HepG2 (cell line): ENCODE data around the gene ZNF547. TPM values are rescaled to one million over a fixed set of nuclear protein-coding genes. Genes with fewer than 3 reads are reported as not detected.

Experiments
- ATF4 ChIP-seq, 2 experiments: fragments of 450-650 bp in 1 of 2; sonication (generic) in 1 of 2; formaldehyde crosslinking; IDR thresholded peaks; 2 replicates each; pipeline versions ENCODE4 v1.5.0 to v1.8.0; 2020 to 2022; ENCODE audit warnings: mild to moderate bottlenecking in 1 of 2, missing genetic modification reagents in 1 of 2
- FOXK2 ChIP-seq: fragments of 450-650 bp; IDR thresholded peaks from 2 replicates; pipeline ENCODE4 v1.6.1; 2016
- HDAC1 ChIP-seq: sonication (generic); formaldehyde crosslinking; IDR thresholded peaks from 2 replicates; pipeline ENCODE4 v1.5.1; 2020; ENCODE audit warnings: mild to moderate bottlenecking, missing genetic modification reagents
- HNRNPLL ChIP-seq: fragments of 200-400 bp; formaldehyde crosslinking; IDR thresholded peaks from 2 replicates; pipeline ENCODE4 v1.6.1; 2017; ENCODE audit warnings: mild to moderate bottlenecking, low read depth, low read length; ENCODE audit not compliant: poor library complexity, severe bottlenecking
- KDM2A ChIP-seq: sonication (generic); formaldehyde crosslinking; IDR thresholded peaks from 2 replicates; pipeline ENCODE4 v1.4.0; 2020; ENCODE audit warnings: low read depth, missing genetic modification reagents, borderline replicate concordance
- ONECUT2 ChIP-seq: sonication (generic); formaldehyde crosslinking; IDR thresholded peaks from 2 replicates; pipeline ENCODE4 v1.4.0; 2020; ENCODE audit warnings: missing genetic modification reagents
- PHF21A ChIP-seq: sonication (generic); formaldehyde crosslinking; IDR thresholded peaks from 2 replicates; pipeline ENCODE4 v1.5.0; 2020; ENCODE audit warnings: mild to moderate bottlenecking, missing genetic modification reagents
- RFXANK ChIP-seq: IDR thresholded peaks from 2 replicates; pipeline ENCODE4 v1.6.1; 2016
- SAP130 ChIP-seq: IDR thresholded peaks from 2 replicates; pipeline ENCODE4 v1.6.1; 2016; ENCODE audit warnings: low read depth
- SUZ12 ChIP-seq: fragments of 150-350 bp; IDR thresholded peaks from 2 replicates; pipeline ENCODE4 v1.6.1; 2014; ENCODE audit warnings: low read depth, low read length
- USF2 ChIP-seq, 2 experiments: sonication (generic) in 1 of 2; formaldehyde crosslinking in 1 of 2; IDR thresholded peaks; 2 replicates each; pipeline versions ENCODE4 v1.5.1 to v1.6.1; 2011 to 2020; ENCODE audit warnings: borderline replicate concordance in 1 of 2, low read depth in 1 of 2, low read length in 1 of 2, mild to moderate bottlenecking in 1 of 2, missing genetic modification reagents in 1 of 2, moderate library complexity in 1 of 2
- ZNF142 ChIP-seq: sonication (generic); formaldehyde crosslinking; IDR thresholded peaks from 2 replicates; pipeline ENCODE4 v1.4.0; 2020; ENCODE audit warnings: missing genetic modification reagents
- ZNF160 ChIP-seq: sonication (generic); formaldehyde crosslinking; IDR thresholded peaks from 2 replicates; pipeline ENCODE4 v1.8.0; 2022; ENCODE audit warnings: mild to moderate bottlenecking, inconsistent platforms, missing genetic modification reagents
- ZNF18 ChIP-seq: sonication (generic); formaldehyde crosslinking; IDR thresholded peaks from 2 replicates; pipeline ENCODE4 v1.8.0; 2022; ENCODE audit warnings: mild to moderate bottlenecking, missing genetic modification reagents; ENCODE audit not compliant: insufficient replicate concordance
- ZNF414 ChIP-seq: sonication (generic); formaldehyde crosslinking; IDR thresholded peaks from 2 replicates; pipeline ENCODE4 v1.5.0; 2020; ENCODE audit warnings: missing genetic modification reagents
- ZNF430 ChIP-seq: sonication (generic); formaldehyde crosslinking; IDR thresholded peaks from 2 replicates; pipeline ENCODE4 v1.9.0; 2021; ENCODE audit warnings: mild to moderate bottlenecking, missing genetic modification reagents
- ZSCAN21 ChIP-seq: sonication (generic); formaldehyde crosslinking; IDR thresholded peaks from 2 replicates; pipeline ENCODE4 v1.8.0; 2022; ENCODE audit warnings: mild to moderate bottlenecking, missing genetic modification reagents, moderate library complexity, borderline replicate concordance
- polyA plus RNA-seq, 8 experiments: library from polyadenylated mRNA; depleted of rRNA in 3 of 8; stranded (reverse) in 7 of 8; unstranded in 1 of 8; fragments of >200 nt; fragmentation: Illumina TruSeq in 4 of 8; extraction: Trizol in 4 of 8; gene quantifications; 2 replicates each; pipeline versions ENCODE4 v1.2.1 to v1.2.3, GENCODE V29; 2011 to 2016; ENCODE audit warnings: low read depth in 4 of 8, missing spikeins in 1 of 8, mixed read lengths in 1 of 8; ENCODE audit not compliant: insufficient read depth in 1 of 8
- total RNA-seq, 5 experiments: library from RNA; depleted of rRNA; stranded (reverse); fragments of >200 nt; fragmentation: Illumina TruSeq; extraction: Trizol; gene quantifications; 2 replicates each; pipeline ENCODE4 v1.2.3, GENCODE V29; 2016; ENCODE audit warnings: low read depth in 1 of 5

The ZNF547 gene
- total and polyA plus RNA-seq, 2 of the 13 experiments (the other 11 are each of a cell fraction or from before 2014, with no cell fraction given): 2.0 to 2.6 TPM

GRCh38 chr19:57350877-57351805 is 12.2 kb upstream of the ZNF547 start, which contains the start of gene ZNF304 (continued):
- no peak for TF ChIP-seq ATF4 (CRISPR knock-in tag; IDR thresholded peaks at IDR 0.05)
- TF ChIP-seq HNRNPLL: no peak
- TF ChIP-seq SUZ12: peak; percentile 50
- no peak for TF ChIP-seq ZNF430 (CRISPR knock-in tag)
- no peak for TF ChIP-seq FOXK2
- no peak for TF ChIP-seq ZNF160 (CRISPR knock-in tag)
- peak; percentile 86; the same call in 1 of the 2 replicates for TF ChIP-seq HDAC1
- TF ChIP-seq ZNF142 (CRISPR knock-in tag): no peak
- TF ChIP-seq ZNF18 (CRISPR knock-in tag): no peak
- TF ChIP-seq SAP130 (CRISPR knock-in tag): peak; percentile 96
- no peak for TF ChIP-seq USF2 (IDR thresholded peaks at IDR 0.05; ENCODE audit: low read depth, low read length)
- TF ChIP-seq USF2 (CRISPR knock-in tag; IDR thresholded peaks at IDR 0.05; ENCODE audit: borderline replicate concordance): no peak
- no peak for TF ChIP-seq ZNF414
- TF ChIP-seq ONECUT2: no peak
- TF ChIP-seq RFXANK: peak; percentile 57; the same call in 1 of the 2 replicates
- TF ChIP-seq PHF21A (CRISPR knock-in tag): no peak
- TF ChIP-seq ZSCAN21 (CRISPR knock-in tag): no peak
- peak; percentile 85 for TF ChIP-seq KDM2A (CRISPR knock-in tag)
